GM12864 (cell line): ENCODE measurements around the gene BRIP1.
"Not testable (repeated sequence)": the region's sequence is repeated elsewhere in the genome, so short reads cannot be mapped to it uniquely, and the experiment has no call there.

Experiments
- DNase-seq: peaks from one replicate; pipeline ENCODE4 v3.0.0-alpha.2; 2011; ENCODE audit warnings: low read depth
- H3K4me3 ChIP-seq: 2 replicates; pipeline ENCODE4 v1.5.1; 2011; ENCODE audit warnings: mild to moderate bottlenecking, low read depth, low read length, control low read depth
- CTCF ChIP-seq: IDR thresholded peaks from 2 replicates; pipeline ENCODE4 v1.5.1; 2011; ENCODE audit warnings: low read depth, mild to moderate bottlenecking, moderate library complexity, low read length, control low read depth, inconsistent platforms; ENCODE audit errors: missing control alignments

Gene BRIP1

GRCh38 chr17:61831099-61831498 is 32.2 kb downstream of the BRIP1 start:
- no peak for DNase-seq
- no peak for TF ChIP-seq CTCF
- H3K4me3 ChIP-seq = no peak overlapping the region

GRCh38 chr17:61828694-61829093 is 34.6 kb downstream of the BRIP1 start:
- no peak for DNase-seq
- TF ChIP-seq CTCF = no peak
- no peak overlapping the region for H3K4me3 ChIP-seq

GRCh38 chr17:61827649-61828395 is 35.5 kb downstream of the BRIP1 start:
- DNase-seq = no peak
- no peak overlapping the region for H3K4me3 ChIP-seq
- TF ChIP-seq CTCF = no peak

- DNase-seq = not testable (repeated sequence)
Measured at GRCh38 chr17:61826866-61827265, 36.5 kb downstream of the BRIP1 start.

GRCh38 chr17:61826198-61826597 is 37.1 kb downstream of the BRIP1 start:
- not testable (repeated sequence) for DNase-seq

More at GRCh38 chr17:61826866-61827265, 36.5 kb downstream of the BRIP1 start:
- H3K4me3 ChIP-seq = not testable (repeated sequence)

GRCh38 chr17:61825448-61826137 is 37.7 kb downstream of the BRIP1 start:
- TF ChIP-seq CTCF = no peak
- DNase-seq = no peak
- H3K4me3 ChIP-seq = no peak overlapping the region

More at GRCh38 chr17:61826198-61826597, 37.1 kb downstream of the BRIP1 start:
- not testable (repeated sequence) for H3K4me3 ChIP-seq

- DNase-seq = no peak
- no peak for TF ChIP-seq CTCF
- no peak overlapping the region for H3K4me3 ChIP-seq
Measured at GRCh38 chr17:61822326-61823285, 40.7 kb downstream of the BRIP1 start.
